ENCODE results near the gene PCSK7. TPM values are rescaled to one million over a fixed set of nuclear protein-coding genes. Genes with fewer than 3 reads are reported as not detected.
"Not testable (repeated sequence)": the region's sequence is repeated elsewhere in the genome, so short reads cannot be mapped to it uniquely, and the experiment has no call there.

The PCSK7 gene
- total and polyA plus RNA-seq, 4 experiments from 2014 or later: 33.3 to 325 (median 192) TPM

- Histone ChIP-seq H3K4me3 (ENCODE audit: low read length in 2 of 2) (no peak overlapping the region), H3K27me3 (ENCODE audit: insufficient read depth, low read length) (no peaks in the 10 kb centered on the region), H3K9me3 (ENCODE audit: control insufficient read depth in 1 of 2, low read length in 2 of 2) (no peaks in the 10 kb centered on the region), H3K27ac (ENCODE audit: low read depth, low read length) (no peak overlapping the region), H3K36me3 (ENCODE audit: insufficient read depth, low read length) (no peaks in the 10 kb centered on the region), H3K4me1 (ENCODE audit: insufficient read depth, low read length) (peaks cover 20% of the 10 kb centered on the region)
- Mint-ChIP-seq H3K27ac (peak overlapping the region in 3 of 7 donors; percentile 47 to 79 (median 70)), H3K36me3 (peaks cover 23 to 52% of the 10 kb centered on the region in 2 donors), H3K4me1 (peaks cover 20 to 33% (median 28%) of the 10 kb centered on the region in 4 donors), H3K9me3 (peaks cover 0 to 10% (median 4%) of the 10 kb centered on the region in 8 donors), H3K4me3 (no peak overlapping the region), H3K27me3 (no peaks in the 10 kb centered on the region)
- DNase-seq: no peak
- POLR2A ChIA-PET (ENCODE audit: partially characterized antibody): no interaction called here
- intact Hi-C loops (cut with micrococcal nuclease): no loop called here
- CTCF ChIA-PET (ENCODE audit: partially characterized antibody): interaction anchor here (1.0 kb wide), 1 partner anchor 36 kb away, joined by 3 read pairs; no protein-coding TSS in a partner anchor
Measured at GRCh38 chr11:117271208-117271607, 39.3 kb upstream of the PCSK7 start.

GRCh38 chr11:117269856-117270255, 38.0 kb upstream of the PCSK7 start:
- CTCF ChIA-PET (ENCODE audit: partially characterized antibody): interaction anchor here (1.3 kb wide), 1 partner anchor 44 kb away, joined by 3 read pairs; no protein-coding TSS in a partner anchor
- no peaks in the 10 kb centered on the region for H3K27me3 ChIP-seq (ENCODE audit: insufficient read depth, low read length)
- Mint-ChIP-seq H3K4me3 (no peak overlapping the region), H3K4me1 (peaks cover 9 to 19% (median 16%) of the 10 kb centered on the region in 4 donors), H3K9me3 (peaks cover 0 to 10% (median 4%) of the 10 kb centered on the region in 8 donors), H3K27ac (peak overlapping the region in 1 of 7 donors; percentile 70), H3K27me3 (no peaks in the 10 kb centered on the region), H3K36me3 (peaks cover 20 to 57% of the 10 kb centered on the region in 2 donors)
- no peaks in the 10 kb centered on the region for H3K36me3 ChIP-seq (ENCODE audit: insufficient read depth, low read length)
- POLR2A ChIA-PET (ENCODE audit: partially characterized antibody): no interaction called here
- intact Hi-C loops (cut with micrococcal nuclease): no loop called here
- no peak overlapping the region for H3K27ac ChIP-seq (ENCODE audit: low read depth, low read length)
- no peak for DNase-seq
- H3K9me3 ChIP-seq (ENCODE audit: control insufficient read depth in 1 of 2, low read length in 2 of 2): no peaks in the 10 kb centered on the region
- H3K4me3 ChIP-seq (ENCODE audit: low read length in 2 of 2): no peak overlapping the region
- H3K4me1 ChIP-seq (ENCODE audit: insufficient read depth, low read length): peaks cover 6% of the 10 kb centered on the region

- no peaks in the 10 kb centered on the region for H3K9me3 Mint-ChIP-seq
- H3K27ac Mint-ChIP-seq: no peak overlapping the region
- H3K4me1 Mint-ChIP-seq: peaks cover 0 to 5% (median 3%) of the 10 kb centered on the region in 4 donors
- Histone ChIP-seq H3K4me1 (ENCODE audit: insufficient read depth, low read length) (no peaks in the 10 kb centered on the region), H3K27ac (ENCODE audit: low read depth, low read length) (no peak overlapping the region), H3K9me3 (ENCODE audit: control insufficient read depth in 1 of 2, low read length in 2 of 2) (no peaks in the 10 kb centered on the region), H3K4me3 (ENCODE audit: low read length in 2 of 2) (no peak overlapping the region), H3K36me3 (ENCODE audit: insufficient read depth, low read length) (no peaks in the 10 kb centered on the region), H3K27me3 (ENCODE audit: insufficient read depth, low read length) (no peaks in the 10 kb centered on the region)
- no peak overlapping the region for H3K4me3 Mint-ChIP-seq
- H3K27me3 Mint-ChIP-seq: no peaks in the 10 kb centered on the region
- ChIA-PET CTCF (ENCODE audit: partially characterized antibody) (no interaction called here), POLR2A (ENCODE audit: partially characterized antibody) (no interaction called here)
- intact Hi-C loops (cut with micrococcal nuclease): no loop called here
- peaks cover 11 to 42% of the 10 kb centered on the region in 2 donors for H3K36me3 Mint-ChIP-seq
- DNase-seq: no peak
Measured at GRCh38 chr11:117265745-117266144, 33.9 kb upstream of the PCSK7 start.

- H3K27me3 Mint-ChIP-seq; CTCF ChIA-PET (ENCODE audit: partially characterized antibody); H3K4me3 ChIP-seq (ENCODE audit: low read length in 2 of 2); H3K9me3 Mint-ChIP-seq; H3K4me1 ChIP-seq (ENCODE audit: insufficient read depth, low read length); H3K9me3 ChIP-seq (ENCODE audit: control insufficient read depth in 1 of 2, low read length in 2 of 2); H3K27ac Mint-ChIP-seq; H3K4me1 Mint-ChIP-seq; H3K36me3 ChIP-seq (ENCODE audit: insufficient read depth, low read length); intact Hi-C loops (cut with micrococcal nuclease); H3K27ac ChIP-seq (ENCODE audit: low read depth, low read length); H3K4me3 Mint-ChIP-seq; DNase-seq; H3K27me3 ChIP-seq (ENCODE audit: insufficient read depth, low read length): not testable (repeated sequence)
- POLR2A ChIA-PET (ENCODE audit: partially characterized antibody): interaction anchor here (0.6 kb wide), 3 partner anchors 99 to 1307 kb away, joined by 3 to 4 read pairs (median 4); no protein-coding TSS in a partner anchor
- H3K36me3 Mint-ChIP-seq: peaks cover 13 to 42% of the 10 kb centered on the region in 2 donors
Measured at GRCh38 chr11:117264624-117265323, 32.9 kb upstream of the PCSK7 start.

- H3K27ac ChIP-seq (ENCODE audit: low read depth, low read length): no peak overlapping the region
- no peak overlapping the region for H3K4me3 Mint-ChIP-seq
- no peaks in the 10 kb centered on the region for H3K9me3 ChIP-seq (ENCODE audit: control insufficient read depth in 1 of 2, low read length in 2 of 2)
- H3K4me3 ChIP-seq (ENCODE audit: low read length in 2 of 2): no peak overlapping the region
- no peaks in the 10 kb centered on the region for H3K4me1 ChIP-seq (ENCODE audit: insufficient read depth, low read length)
- H3K36me3 Mint-ChIP-seq: peaks cover 22 to 26% of the 10 kb centered on the region in 2 donors
- H3K4me1 Mint-ChIP-seq: peaks cover 0 to 4% (median under 1%) of the 10 kb centered on the region in 4 donors
- H3K27me3 Mint-ChIP-seq: no peaks in the 10 kb centered on the region
- no peaks in the 10 kb centered on the region for H3K9me3 Mint-ChIP-seq
- no peaks in the 10 kb centered on the region for H3K27me3 ChIP-seq (ENCODE audit: insufficient read depth, low read length)
- no peaks in the 10 kb centered on the region for H3K36me3 ChIP-seq (ENCODE audit: insufficient read depth, low read length)
- ChIA-PET POLR2A (ENCODE audit: partially characterized antibody) (no interaction called here), CTCF (ENCODE audit: partially characterized antibody) (no interaction called here)
- intact Hi-C loops (cut with micrococcal nuclease): no loop called here
- no peak for DNase-seq
- peak overlapping the region in 2 of 7 donors; percentile 22 to 30 for H3K27ac Mint-ChIP-seq
Measured at GRCh38 chr11:117259417-117259816, 27.5 kb upstream of the PCSK7 start.

- ChIA-PET POLR2A (ENCODE audit: partially characterized antibody) (no interaction called here), CTCF (ENCODE audit: partially characterized antibody) (no interaction called here)
- no peaks in the 10 kb centered on the region for H3K4me1 ChIP-seq (ENCODE audit: insufficient read depth, low read length)
- H3K36me3 Mint-ChIP-seq: peaks cover 26 to 29% of the 10 kb centered on the region in 2 donors
- H3K27ac ChIP-seq (ENCODE audit: low read depth, low read length): no peak overlapping the region
- no peak for DNase-seq
- H3K27me3 ChIP-seq (ENCODE audit: insufficient read depth, low read length): no peaks in the 10 kb centered on the region
- no peaks in the 10 kb centered on the region for H3K36me3 ChIP-seq (ENCODE audit: insufficient read depth, low read length)
- no peak overlapping the region for H3K4me3 Mint-ChIP-seq
- H3K27ac Mint-ChIP-seq: no peak overlapping the region
- H3K27me3 Mint-ChIP-seq: no peaks in the 10 kb centered on the region
- no peak overlapping the region for H3K4me3 ChIP-seq (ENCODE audit: low read length in 2 of 2)
- intact Hi-C loops (cut with micrococcal nuclease): no loop called here
- H3K4me1 Mint-ChIP-seq: peaks cover 0 to 4% (median under 1%) of the 10 kb centered on the region in 4 donors
- H3K9me3 ChIP-seq (ENCODE audit: control insufficient read depth in 1 of 2, low read length in 2 of 2): no peaks in the 10 kb centered on the region
- H3K9me3 Mint-ChIP-seq: no peaks in the 10 kb centered on the region
Measured at GRCh38 chr11:117258576-117258975, 26.7 kb upstream of the PCSK7 start.

GRCh38 chr11:117256573-117256972, 24.7 kb upstream of the PCSK7 start:
- POLR2A ChIA-PET (ENCODE audit: partially characterized antibody): interaction anchor here (0.9 kb wide), 1 partner anchor 24 kb away, joined by 3 read pairs; the partner anchor contains the start of genes PCSK7 and RNF214
- no peak for DNase-seq
- peaks cover 23 to 31% of the 10 kb centered on the region in 2 donors for H3K36me3 Mint-ChIP-seq
- CTCF ChIA-PET (ENCODE audit: partially characterized antibody): no interaction called here
- Histone ChIP-seq H3K9me3 (ENCODE audit: control insufficient read depth in 1 of 2, low read length in 2 of 2) (no peaks in the 10 kb centered on the region), H3K27ac (ENCODE audit: low read depth, low read length) (no peak overlapping the region), H3K4me3 (ENCODE audit: low read length in 2 of 2) (no peak overlapping the region), H3K27me3 (ENCODE audit: insufficient read depth, low read length) (no peaks in the 10 kb centered on the region), H3K4me1 (ENCODE audit: insufficient read depth, low read length) (no peaks in the 10 kb centered on the region), H3K36me3 (ENCODE audit: insufficient read depth, low read length) (no peaks in the 10 kb centered on the region)
- no peak overlapping the region for H3K27ac Mint-ChIP-seq
- H3K4me1 Mint-ChIP-seq: peaks cover 0 to 4% (median 2%) of the 10 kb centered on the region in 4 donors
- H3K4me3 Mint-ChIP-seq: no peak overlapping the region
- H3K27me3 Mint-ChIP-seq: no peaks in the 10 kb centered on the region
- intact Hi-C loops (cut with micrococcal nuclease): no loop called here
- H3K9me3 Mint-ChIP-seq: no peaks in the 10 kb centered on the region

Measured in CD4-positive, alpha-beta memory T cell (primary cell).